Stimulated activated CD8-positive, alpha-beta memory T cell treated with anti-CD3 and anti-CD28 coated beads, Interleukin-7, amount 100 ng/mL, for 4 hours (primary cell): ENCODE data around the gene MTFMT.
"Not testable (repeated sequence)": the region's sequence is repeated elsewhere in the genome, so short reads cannot be mapped to it uniquely, and the experiment has no call there.

Experiments
- DNase-seq, 2 donors: peaks; one replicate each; pipeline ENCODE4 v3.0.0-alpha.2; 2020; ENCODE audit warnings: low read depth in 2 of 2

MTFMT gene

DNA sequence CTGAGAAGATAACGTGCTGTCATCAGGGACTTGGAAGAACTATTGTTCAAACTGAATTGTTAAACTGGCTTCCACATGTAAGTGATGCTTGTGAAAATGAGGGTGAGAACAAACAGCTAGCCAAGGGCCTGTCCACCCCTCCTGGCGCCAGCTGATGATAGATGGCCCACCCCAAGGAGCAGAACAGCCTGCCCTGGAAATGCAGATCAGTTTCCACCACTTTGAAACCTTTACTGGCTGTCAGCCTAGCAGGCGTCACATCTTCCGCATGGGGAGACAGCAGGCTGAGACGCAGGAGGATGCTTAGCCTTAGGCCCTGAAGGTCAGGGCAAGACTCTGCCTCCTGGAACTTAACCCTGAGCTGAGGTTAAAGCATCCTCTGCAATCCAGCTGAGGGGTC is 9.4 kb upstream of the MTFMT start:
- DNase-seq = no peak

DNA sequence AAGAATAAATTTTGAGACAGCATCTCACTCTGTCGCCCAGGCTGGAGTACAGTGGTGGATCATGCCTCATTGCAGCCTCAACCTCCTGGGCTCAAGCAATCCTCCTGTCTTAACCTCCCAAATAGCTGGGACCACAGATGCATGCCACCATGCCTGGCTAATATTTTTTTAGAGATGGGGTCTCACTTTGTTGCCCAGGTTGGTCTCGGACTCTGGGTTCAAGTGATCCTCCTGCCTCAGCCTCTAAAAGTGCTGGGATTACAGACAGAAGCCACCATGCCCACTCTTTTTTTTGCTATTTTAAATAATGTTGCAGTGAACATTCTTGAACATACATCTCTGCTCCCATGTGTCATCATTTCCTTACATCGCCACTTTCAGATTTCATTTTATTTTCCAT is 9.0 kb upstream of the MTFMT start:
- no peak for DNase-seq

DNA sequence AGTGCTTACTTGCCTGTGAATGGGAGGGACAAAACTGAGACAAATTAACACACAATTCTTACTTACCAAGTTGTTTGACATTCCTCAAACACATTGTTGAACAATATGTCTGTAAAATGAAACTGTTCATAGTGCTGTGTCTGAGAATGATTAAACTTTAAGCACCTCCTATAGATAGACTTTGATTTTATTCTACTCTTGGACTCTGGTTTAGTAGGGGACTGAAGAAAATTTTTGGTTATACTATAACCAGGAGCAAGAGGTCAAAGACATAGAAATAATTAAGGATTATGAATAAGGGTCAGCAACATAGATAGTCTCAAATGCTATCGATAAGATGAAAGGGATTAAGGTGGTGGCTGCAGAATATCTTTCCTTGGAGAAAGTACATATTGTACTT is 7.9 kb upstream of the MTFMT start:
- DNase-seq = no peak

DNA sequence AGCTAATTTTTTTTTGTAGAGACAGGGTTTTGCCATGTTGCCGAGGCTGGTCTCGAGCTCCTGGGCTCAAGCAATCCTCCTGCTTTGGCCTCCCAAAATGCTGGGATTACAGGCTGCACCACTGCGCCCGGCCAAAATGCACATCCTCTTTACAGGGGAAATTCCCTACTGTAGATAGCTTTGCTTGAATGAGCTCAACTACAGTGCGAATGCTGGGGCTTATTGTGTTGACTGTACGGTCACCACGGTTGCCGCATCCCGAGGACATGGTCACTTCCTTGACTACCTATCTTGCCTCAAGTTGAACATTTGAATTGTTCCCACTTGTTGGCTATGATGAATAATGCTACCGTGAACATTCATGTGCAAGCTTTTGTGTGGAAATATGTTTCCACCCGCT is 5.3 kb upstream of the MTFMT start:
- DNase-seq = no peak

DNA sequence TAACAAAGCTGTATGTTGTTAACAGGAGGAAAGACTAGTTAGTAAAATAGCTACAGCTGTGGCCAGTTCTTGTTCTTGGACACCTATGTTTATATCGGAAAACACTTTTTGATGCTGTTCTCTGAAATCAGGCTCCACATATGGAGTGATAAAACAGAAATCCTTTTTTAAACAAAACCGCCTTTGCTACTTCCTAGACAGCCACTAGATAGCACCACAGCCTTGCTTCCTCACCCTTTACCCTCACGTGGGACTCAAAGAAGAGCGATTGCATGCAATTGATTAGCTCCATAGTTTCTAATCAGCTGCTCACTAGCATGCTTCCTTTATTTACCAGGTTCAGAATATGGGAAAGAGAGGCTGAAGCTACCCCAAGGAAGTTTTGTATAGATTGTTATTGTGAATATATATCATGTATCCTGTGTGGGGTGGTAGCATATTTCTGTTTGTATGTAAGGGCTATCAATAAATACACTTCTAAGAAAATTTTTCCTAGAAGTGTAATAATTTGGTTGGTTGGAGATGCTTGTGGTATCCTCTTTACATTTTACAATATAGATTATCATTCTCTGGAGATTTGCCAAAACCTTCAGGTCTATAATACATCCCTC is 4.3 kb upstream of the MTFMT start:
- no peak for DNase-seq

DNA sequence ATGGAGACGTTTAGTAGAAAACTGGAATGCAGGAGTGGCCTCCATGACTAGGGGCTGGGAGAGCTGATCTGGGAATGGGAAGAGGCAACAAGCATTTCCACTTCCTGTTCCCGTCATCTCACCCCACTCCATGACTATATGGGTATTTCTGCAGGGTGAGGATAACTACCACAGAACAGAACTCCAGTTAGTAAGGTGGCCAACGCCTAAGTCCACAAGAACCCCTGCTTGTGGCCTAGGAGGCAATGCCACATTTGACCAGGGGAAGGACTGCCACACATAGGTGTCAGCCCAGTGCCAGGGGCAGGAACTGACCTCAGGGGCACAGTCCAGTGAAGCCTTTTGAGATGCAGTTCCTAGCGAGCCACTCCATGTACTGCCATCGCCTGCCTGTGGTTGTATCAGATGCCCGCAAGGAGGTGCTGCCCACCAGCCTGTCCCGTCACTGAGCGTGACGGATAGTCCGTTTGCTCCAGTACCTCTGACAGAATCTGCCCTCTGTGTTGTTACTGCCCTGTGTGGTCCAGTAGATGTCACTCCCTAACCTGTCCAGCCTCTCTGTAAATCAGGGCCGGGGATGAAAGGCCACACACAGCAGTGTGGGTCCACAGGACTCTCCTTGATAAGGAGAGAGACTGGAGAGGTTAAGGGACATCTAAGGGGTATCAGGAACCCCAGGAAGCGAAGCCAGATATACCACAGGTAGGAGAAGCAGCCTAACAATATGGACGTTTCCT is 3.5 kb upstream of the MTFMT start:
- DNase-seq = peak in 1 of 2 donors; percentile 18

DNA sequence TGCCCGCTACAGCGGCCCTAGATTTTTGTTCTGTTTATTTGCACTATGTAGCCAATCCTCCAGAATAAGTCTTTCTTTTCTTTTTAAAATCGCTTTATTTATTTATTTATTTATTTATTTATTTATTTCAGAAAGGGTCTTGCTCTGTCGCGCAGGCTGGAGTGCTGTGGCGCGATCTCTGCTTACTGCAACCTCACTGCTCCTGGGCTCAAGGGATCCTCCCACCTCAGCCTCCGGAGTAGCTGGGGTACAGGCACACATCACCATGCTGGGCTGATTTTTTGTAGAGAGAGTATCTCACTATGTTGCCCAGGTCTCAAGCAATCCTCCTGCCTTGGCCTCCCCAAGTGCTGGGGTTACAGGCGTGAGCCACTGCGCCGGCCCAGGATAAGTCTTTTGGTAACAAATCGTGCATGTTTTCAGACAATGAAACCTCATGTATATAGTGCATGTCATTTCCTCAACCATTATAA is 333 bp upstream of the MTFMT start:
- DNase-seq = no peak

DNA sequence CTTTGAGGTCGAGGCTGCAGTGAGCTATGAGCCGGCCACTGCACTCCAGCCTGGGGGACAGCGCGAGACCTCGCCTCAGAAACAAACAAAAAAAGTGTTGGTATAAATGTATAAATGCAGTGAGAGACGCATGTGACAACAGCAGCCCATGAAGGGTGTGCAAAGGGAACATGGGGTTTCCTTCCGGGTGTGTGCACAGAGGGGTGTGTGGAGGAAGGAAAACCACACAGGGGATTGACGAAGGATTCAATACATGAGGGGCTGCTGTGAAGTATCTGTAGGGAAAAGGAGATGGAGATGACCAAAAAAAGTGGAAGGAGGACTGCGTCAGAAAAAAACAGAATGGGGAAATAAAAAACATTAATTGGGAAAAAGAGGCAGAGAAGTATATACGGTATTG is 1.1 kb downstream of the MTFMT start:
- no peak for DNase-seq

DNA sequence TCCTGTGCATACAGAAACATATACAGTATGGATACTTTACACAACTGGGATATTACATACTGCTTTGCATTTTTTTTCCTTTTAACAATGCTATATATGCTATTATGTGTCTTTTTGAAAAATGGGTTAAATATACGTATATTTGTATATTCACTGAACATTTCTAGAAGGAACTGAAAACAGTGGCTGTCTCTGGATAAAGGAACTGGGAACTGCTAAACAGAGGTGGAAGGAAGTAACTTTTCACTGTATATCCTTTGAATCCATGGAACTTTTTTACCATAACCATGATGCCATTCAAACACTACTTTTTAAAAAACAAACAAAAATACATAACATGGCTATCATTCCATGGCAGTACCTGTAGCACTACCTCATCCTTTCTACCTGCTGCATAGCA is 1.8 kb downstream of the MTFMT start:
- DNase-seq = no peak

DNA sequence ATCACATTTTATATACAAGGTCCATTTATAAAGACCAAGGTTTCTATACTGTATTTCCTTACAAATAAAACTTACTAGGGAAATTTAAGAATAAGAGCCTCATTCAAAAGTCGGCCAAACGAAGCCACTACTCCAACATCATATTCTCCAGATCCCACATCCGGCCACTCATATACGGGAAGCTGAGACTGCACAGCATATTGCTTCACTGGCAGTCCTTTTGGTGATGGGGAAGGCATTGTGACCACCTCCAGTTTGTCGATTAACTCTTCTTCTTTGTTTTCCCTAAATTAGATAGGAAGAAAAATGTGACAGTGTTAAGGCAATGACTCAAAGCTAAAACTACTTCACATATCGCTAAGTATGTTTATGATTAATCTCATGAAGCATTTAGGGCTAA is 2.7 kb downstream of the MTFMT start:
- DNase-seq = no peak

DNA sequence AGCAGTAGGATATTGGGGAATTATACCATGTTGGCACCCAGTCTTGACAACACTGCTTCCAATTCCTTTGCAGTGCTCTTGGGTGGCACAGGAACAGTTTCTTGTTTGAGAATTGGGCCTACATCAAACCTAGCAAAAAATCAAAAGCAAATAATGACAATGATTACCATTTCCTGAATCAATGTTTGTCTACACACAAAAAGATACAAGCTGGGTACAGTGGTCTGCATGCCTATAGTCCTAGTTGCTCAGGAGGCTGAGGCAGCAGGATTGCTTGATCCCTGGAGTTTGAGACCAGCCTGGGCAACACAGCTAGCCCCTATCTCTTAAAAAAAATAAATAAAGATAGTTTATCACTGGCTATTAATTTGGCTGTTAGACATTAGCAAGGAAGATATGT is 8.0 kb downstream of the MTFMT start:
- no peak for DNase-seq

DNA sequence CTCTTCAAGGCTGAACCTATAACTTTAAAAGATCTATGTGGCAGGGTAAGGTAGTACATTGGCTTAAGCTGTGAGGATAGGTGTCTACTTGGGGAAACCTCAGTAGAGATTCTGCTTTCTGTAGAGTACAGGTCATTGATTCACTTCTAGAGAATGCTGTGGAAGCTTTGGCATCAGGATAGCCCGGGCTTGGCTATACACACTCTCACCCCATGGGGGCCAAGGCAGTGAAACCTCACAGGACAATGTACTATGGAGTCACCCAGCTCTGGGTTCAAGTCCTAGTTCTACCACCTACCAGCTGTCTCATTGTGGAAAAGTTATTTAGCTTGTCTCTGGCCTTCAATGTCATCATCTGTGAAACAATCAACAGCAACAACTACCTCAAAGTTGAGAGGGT is 9.0 kb downstream of the MTFMT start:
- DNase-seq = no peak

DNA sequence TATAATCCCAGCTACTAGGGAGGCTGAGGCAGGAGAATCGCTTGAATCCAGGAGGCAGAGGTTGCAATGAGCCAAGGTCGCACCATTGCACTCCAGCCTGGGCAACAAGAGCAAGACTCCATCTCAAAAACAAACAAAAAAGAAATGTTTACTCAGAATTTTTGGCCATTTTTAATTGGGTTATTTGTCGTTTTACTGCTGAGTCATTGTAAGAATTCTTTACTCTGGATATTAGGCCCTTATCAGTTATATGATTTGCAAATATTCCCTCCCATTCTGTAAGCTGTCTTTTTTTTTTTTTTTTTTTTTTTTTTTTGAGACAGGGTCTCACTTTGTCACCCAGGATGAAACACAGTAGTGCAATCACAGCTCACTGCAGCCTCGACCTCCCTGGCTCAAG is 18.2 kb downstream of the MTFMT start:
- not testable (repeated sequence) for DNase-seq

DNA sequence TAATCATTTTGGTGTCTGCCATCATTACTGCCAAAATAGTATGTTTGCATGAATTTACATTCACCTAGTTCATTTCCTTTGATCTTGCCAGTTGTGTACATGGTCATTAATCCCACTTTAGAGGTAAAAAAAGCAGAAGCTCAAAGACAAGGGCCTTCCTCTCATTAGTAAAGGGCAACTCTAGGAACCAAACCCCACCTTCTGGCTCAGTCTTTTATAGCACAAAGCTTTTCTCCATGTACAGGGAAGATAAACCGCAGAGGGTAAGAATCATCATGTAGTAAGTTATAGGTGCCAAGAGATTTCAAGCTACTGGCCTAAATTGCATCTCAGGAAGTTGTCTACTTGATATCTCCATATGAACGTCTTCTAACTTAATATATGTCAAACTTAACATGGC is 20.5 kb downstream of the MTFMT start:
- no peak for DNase-seq

DNA sequence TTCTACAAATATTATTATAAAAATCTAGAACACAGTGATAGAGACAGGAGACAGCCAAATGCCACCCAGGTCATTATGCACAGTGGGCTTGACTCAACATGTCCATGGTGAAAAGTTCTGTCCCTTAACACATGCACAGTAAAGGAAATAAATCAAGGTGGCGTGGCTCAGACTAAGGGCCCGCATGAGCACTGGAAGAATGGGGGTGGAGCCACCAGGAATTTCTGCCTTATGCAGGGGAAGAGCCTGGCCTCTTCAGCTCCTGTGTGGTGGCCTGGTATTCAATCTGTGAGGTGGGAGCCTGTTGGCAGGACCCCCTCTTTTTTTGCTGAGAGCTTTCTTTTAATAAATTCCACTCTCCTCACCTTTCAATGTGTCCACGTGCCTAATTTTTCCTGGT is 22.6 kb downstream of the MTFMT start:
- no peak for DNase-seq

DNA sequence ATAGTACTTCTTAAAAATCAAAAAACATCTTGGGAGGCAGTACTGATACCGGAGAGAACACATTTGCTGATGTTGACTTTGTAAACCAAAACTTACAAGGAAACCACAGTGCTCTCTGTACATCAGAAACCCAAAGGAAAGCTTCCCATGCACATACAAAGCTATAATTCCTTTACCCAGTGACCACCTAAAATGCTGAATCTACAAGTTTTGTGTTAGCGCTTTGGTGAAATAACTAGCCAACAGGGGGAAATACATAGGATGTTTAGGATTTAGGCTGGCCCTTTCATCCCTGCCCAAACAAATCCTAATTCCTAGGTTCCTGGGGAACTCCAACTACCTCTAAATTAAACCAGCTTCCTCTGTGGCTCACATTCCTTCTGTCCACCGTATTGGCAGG is 24.4 kb downstream of the MTFMT start:
- DNase-seq = no peak

DNA sequence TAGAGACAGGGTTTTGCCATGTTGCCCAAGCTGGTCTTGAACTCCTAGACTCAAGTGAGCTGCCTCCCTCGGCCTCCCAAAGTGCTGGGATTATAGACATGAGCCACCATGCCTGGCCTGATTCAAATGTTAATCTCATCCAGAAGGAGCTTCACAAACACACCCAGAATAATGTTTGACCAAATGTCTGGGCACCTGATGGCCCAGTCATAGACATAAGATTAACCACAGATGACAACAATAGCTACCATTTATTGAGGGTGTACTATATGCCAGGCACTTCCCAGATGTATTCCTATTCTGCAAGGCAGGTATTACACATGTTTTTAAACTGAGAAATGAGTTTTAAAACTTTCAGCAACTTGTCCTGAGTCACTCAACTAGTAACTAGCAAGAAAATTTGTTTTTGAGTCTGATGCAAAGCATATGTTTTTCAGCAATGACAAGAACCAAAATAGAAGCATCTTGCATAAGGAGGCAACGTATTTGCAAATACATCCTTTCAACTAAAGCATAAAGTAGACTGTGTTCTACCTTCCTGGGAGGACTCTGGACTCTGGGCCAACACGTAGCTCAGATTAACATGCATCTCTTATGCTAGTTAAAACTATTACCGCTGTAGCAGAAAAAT is 31.6 kb downstream of the MTFMT start:
- no peak for DNase-seq

DNA sequence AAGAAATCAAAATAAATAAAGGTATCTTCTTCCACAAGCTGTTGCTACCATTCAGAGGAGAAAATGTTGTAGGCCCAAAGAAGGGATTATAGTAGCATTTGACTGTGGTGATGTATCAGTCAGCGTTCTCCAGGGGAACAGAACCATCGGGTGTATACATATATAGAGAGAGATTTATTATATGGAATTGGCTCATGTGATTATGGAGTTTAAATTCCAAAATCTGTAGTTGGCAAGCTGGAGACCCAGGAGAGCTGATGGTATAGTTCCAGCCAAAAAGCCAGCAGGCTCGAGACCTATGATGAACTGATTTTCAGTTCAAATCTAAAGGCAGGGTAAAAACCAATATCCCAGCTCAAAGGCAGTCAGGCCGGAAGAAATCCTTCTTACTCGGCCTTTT is 32.4 kb downstream of the MTFMT start:
- DNase-seq = no peak

DNA sequence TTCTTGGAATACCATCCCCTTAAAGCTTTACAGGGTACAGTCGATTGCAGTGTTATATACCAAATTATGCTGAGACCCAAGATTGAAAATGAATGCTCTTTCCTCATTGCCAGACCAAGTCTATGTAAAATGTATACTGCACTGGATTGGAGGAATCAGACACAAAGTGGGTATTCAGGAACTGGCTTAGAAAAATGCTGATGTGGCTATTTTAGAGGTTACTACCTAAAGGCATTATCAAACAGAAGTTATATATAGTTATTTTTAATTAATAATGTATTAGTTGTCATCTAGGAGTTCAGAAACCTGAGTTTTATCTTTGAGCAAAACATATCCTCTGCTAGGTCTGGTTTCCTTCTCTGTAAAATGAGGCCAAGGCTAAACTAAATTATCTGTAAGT is 36.1 kb downstream of the MTFMT start:
- DNase-seq = no peak

DNA sequence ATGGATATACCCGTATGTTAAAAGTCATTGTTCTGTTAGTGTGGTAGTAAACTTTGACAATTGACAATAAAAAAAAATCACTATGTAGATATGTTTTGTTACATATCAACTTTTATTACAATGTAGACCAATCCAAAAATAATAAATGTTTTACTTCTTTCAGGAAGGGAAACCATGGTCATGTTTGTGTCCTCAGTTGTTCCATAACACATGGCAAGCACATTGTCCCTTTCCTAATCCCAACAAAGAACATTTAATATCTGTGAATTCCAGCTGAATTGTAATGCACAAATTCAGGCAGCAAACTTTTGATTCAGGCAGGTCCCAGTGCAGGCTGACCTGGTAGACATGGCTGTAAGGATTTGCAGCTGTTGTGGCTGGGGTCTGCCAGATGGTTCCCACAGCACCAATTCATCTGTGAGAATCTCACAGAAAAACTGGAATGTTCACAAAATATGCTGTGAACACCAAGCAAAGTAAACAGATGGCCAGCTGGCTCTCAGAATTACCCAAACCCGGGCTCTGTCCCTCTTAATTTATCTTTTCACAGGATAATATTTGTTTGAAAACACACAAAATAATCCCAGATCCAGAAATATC is 37.8 kb downstream of the MTFMT start:
- no peak for DNase-seq

DNA sequence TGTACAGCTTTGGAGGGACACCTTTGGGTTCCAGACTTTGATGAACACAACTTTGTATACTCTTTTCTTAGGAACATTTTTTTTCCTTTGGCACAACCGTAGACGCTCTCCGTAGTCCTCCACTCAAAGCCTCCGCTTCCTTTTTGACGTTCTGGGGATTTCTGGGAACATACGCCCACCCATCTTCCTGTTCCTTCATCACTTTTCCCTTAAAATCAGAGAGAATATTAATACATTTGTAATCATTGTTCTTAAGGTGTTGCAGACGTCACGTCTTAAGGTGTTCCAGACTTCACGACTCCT is 39.3 kb downstream of the MTFMT start:
- DNase-seq = no peak

DNA sequence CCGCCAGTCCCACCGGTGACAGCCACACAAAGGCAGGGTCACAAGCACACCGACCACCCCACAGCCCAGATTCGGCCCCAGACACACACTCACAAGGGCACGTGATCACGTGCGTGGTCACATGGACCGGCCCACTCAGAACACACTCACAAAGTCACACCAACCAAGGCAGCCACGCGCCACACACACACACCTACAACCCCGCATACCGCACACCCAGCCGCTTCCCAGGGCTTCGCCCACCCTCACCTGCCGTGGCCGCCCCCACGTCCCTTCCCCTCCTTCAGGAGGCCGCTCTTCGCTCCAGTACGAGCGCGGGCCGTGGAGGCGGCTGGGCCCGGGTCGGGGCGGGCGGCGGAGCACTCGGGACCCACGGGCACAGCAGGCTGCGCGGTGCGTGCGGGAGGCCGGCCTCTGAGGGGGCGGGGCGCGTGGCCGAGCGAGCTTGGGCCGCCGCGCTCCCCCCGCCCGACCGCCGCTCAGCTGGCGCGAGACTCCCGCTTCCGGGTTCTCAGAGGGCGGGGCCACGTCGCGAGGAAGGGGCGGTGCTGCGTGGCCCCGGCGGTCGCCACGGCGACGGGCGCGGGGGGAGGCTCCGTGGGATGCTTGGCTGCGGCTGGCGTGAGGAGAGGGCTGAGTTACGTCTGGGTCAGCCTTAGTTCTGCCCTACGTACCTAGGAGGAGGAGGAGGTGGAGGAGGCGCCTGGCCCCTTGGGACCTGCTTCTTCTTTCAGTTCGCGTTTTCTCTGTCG is 39.8 kb downstream of the MTFMT start, which contains the start of gene SPG21:
Gene SPG21, minus strand, starts transcription at position 499 of the 752 bp plus-strand sequence. CDS start 6,345 bp downstream, outside the sequence.
- DNase-seq = peak; percentile 75 to 90
